Vagina (tissue), 2 donors: ENCODE data around the gene YES1. TPM values are rescaled to one million over a fixed set of nuclear protein-coding genes. Genes with fewer than 3 reads are reported as not detected.

Experiments used
- DNase-seq, 2 donors: peaks; one replicate each; pipeline ENCODE4 v3.0.0-alpha.2; 2017; ENCODE audit errors: extremely low spot score in 2 of 2
- H3K27ac ChIP-seq: fragments of 200-600 bp; sonication (generic); one replicate; pipeline ENCODE4 v1.5.1; 2019
- H3K27me3 ChIP-seq: fragments of 200-600 bp; sonication (generic); one replicate; pipeline ENCODE4 v1.5.1; 2019
- H3K36me3 ChIP-seq, 2 donors: fragments of 200-600 bp; sonication (generic); one replicate each; pipeline ENCODE4 v1.5.1; 2017 to 2019
- H3K4me1 ChIP-seq: fragments of 200-600 bp; sonication (generic); one replicate; pipeline ENCODE4 v1.5.1; 2019
- H3K4me3 ChIP-seq, 2 donors: fragments of 200-600 bp; sonication (generic); 1 replicate in 1 of 2; 2 replicates in 1 of 2; pipeline ENCODE4 v1.5.1; 2016 to 2019
- H3K9me3 ChIP-seq: fragments of 200-600 bp; sonication (generic); one replicate; pipeline ENCODE4 v1.5.1; 2019
- POLR2A ChIP-seq, 2 donors: fragments of 450-650 bp; IDR thresholded peaks; one replicate each; pipeline ENCODE4 v1.6.1; 2017; ENCODE audit warnings: antibody characterized with exemption in 2 of 2, mild to moderate bottlenecking in 2 of 2, moderate library complexity in 2 of 2
- POLR2AphosphoS5 ChIP-seq, 2 donors: sonication (generic); formaldehyde crosslinking; IDR thresholded peaks; one replicate each; pipeline ENCODE4 v1.9.0; 2017; ENCODE audit warnings: antibody characterized with exemption in 2 of 2, mild to moderate bottlenecking in 2 of 2, low read depth in 1 of 2; ENCODE audit not compliant: insufficient read depth in 1 of 2
- intact Hi-C: fragments of 100-400 bp; cut with DNase I; formaldehyde crosslinking; loops from one replicate; pipeline ENCODE4 v1.15.1; 2023
- total RNA-seq: library from RNA; depleted of rRNA; stranded (reverse); fragments of >200 nt; gene quantifications from one replicate; pipeline ENCODE4 v1.2.3, GENCODE V29; 2016
- TF ChIP-seq, protein P1 (sequence below), 3 experiments: fragments of 450-650 bp in 2 of 3; fragments of 200-600 bp in 1 of 3; sonication (generic) in 1 of 3; IDR thresholded peaks; one replicate each; pipeline ENCODE4 v1.5.1; 2017 to 2019; ENCODE audit warnings: antibody characterized with exemption in 3 of 3, mild to moderate bottlenecking in 2 of 3, moderate library complexity in 2 of 3

The YES1 gene
- total RNA-seq, 1 donor from 2014 or later: 92.1 TPM

DNA sequence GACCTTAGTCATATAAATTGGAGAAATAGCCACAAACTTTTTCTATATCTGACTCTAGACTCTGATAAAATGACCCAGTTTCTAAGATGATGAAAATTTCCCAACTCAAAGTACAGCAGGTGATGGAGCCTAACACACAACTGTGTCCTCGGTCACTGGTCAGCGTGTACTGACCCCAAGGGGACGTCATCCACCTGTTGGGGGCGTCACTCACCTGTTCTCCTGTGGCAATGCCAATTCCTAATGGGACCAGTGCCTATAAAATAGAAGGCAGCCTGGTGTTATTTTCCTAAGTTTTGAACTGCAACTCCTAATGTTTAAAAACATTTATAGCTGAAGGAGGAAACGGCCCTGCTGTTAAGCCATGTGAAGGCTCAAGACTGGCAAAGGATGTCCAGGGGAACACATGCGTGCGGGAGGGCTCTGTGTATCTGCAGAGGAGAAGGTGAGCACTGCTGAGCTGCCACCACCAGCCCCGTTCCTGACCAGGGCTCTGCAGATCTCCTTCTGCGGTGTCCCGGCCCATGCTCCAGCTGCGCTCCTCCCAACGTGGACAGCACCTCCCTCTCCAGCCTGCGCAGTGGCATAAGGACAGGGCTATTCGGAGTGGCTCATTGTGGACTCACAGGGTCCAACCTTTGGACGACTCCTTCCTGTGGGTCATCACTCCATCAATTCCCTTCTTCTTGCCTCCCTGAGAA, 133.4 kb downstream of the YES1 start:
- no peaks in the 10 kb centered on the region for H3K4me1 ChIP-seq
- no peak for DNase-seq
- H3K27me3 ChIP-seq: no peaks in the 10 kb centered on the region
- peaks cover 0 to 57% of the 10 kb centered on the region in 2 donors for H3K36me3 ChIP-seq
- H3K9me3 ChIP-seq: no peaks in the 10 kb centered on the region
- no peak overlapping the region for H3K27ac ChIP-seq
- intact Hi-C loops: no loop called here
- H3K4me3 ChIP-seq: no peak overlapping the region
- TF ChIP-seq POLR2A (IDR thresholded peaks at IDR 0.05): no peak
- TF ChIP-seq, protein P1, sequence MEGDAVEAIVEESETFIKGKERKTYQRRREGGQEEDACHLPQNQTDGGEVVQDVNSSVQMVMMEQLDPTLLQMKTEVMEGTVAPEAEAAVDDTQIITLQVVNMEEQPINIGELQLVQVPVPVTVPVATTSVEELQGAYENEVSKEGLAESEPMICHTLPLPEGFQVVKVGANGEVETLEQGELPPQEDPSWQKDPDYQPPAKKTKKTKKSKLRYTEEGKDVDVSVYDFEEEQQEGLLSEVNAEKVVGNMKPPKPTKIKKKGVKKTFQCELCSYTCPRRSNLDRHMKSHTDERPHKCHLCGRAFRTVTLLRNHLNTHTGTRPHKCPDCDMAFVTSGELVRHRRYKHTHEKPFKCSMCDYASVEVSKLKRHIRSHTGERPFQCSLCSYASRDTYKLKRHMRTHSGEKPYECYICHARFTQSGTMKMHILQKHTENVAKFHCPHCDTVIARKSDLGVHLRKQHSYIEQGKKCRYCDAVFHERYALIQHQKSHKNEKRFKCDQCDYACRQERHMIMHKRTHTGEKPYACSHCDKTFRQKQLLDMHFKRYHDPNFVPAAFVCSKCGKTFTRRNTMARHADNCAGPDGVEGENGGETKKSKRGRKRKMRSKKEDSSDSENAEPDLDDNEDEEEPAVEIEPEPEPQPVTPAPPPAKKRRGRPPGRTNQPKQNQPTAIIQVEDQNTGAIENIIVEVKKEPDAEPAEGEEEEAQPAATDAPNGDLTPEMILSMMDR (IDR thresholded peaks at IDR 0.05): no peak
- TF ChIP-seq POLR2AphosphoS5 (IDR thresholded peaks at IDR 0.05; ENCODE audit: insufficient read depth in 1 of 2, low read depth in 1 of 2): no peak

DNA sequence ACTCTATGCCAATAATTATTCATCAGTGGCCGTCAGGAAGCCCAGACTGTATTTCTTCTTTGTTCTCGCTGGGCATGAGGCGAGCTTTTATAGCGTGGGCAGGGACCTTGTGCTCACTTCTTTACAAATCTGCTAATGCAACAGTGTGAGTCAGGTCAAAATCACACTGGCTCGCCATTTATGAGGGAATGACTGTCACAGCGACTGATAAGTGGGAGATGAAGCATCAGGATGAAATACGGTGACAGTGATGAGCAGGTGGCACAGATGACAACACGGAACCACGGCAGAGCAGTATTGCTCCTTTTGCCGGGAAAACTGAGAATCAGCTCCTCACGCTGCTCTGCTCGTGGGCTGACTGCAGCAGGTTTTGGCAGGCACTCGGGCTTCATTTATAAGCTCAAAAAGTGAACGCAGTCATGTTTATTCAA, 134.1 kb downstream of the YES1 start:
- Histone ChIP-seq H3K4me1 (no peaks in the 10 kb centered on the region), H3K27me3 (no peaks in the 10 kb centered on the region), H3K36me3 (peaks cover 0 to 53% of the 10 kb centered on the region in 2 donors), H3K4me3 (no peak overlapping the region), H3K9me3 (no peaks in the 10 kb centered on the region), H3K27ac (no peak overlapping the region)
- TF ChIP-seq, protein P1 (IDR thresholded peaks at IDR 0.05): no peak
- TF ChIP-seq POLR2A (IDR thresholded peaks at IDR 0.05): no peak
- intact Hi-C loops: no loop called here
- no peak for DNase-seq

DNA sequence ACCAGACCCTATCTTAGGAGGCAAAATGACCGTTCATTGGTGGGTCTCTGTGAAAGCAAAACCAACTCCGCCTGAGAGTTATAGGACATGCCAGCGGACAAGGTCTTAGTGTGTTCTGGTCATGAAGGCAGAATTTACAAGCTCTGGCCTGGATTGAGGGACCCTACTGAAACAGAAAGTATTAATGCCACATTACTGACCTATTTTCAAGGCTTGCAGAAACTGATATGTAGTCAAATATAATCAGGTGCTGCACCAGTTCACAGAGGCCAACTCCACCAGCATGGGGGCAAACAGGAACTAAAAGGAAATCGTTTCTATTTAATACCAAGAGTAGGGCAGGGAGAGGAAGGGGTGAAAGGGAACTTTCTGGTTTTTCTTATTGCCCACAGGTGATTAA, 134.9 kb downstream of the YES1 start:
- TF ChIP-seq POLR2AphosphoS5 (IDR thresholded peaks at IDR 0.05; ENCODE audit: insufficient read depth in 1 of 2, low read depth in 1 of 2): no peak
- TF ChIP-seq, protein P1 (IDR thresholded peaks at IDR 0.05): no peak
- TF ChIP-seq POLR2A (IDR thresholded peaks at IDR 0.05): no peak
- H3K27ac ChIP-seq: no peak overlapping the region
- DNase-seq: no peak
- no peaks in the 10 kb centered on the region for H3K27me3 ChIP-seq
- peaks cover 0 to 53% of the 10 kb centered on the region in 2 donors for H3K36me3 ChIP-seq
- H3K4me1 ChIP-seq: no peaks in the 10 kb centered on the region
- intact Hi-C loops: no loop called here
- H3K9me3 ChIP-seq: no peaks in the 10 kb centered on the region
- H3K4me3 ChIP-seq: no peak overlapping the region

DNA sequence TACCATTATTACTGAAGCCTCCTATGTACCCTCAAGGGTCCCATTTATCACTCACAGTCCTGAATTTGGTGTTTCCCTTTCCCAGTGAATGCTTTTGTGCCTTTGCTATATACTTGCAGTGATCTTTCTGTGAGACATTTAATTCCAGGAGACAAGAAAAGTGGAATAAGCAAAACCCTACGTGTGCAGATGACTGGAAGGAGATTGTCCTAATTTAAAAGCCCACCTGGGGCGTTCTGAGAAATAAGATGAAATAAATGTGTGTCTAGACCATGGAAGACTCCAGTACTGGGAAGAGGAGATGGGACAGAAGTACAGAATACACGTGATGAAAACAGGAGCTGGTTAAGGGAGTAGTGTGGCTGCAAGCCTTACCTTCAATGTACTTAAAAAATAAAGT, 135.3 kb downstream of the YES1 start:
- no peaks in the 10 kb centered on the region for H3K27me3 ChIP-seq
- no peak overlapping the region for H3K27ac ChIP-seq
- H3K36me3 ChIP-seq: peaks cover 0 to 53% of the 10 kb centered on the region in 2 donors
- intact Hi-C loops: no loop called here
- H3K9me3 ChIP-seq: no peaks in the 10 kb centered on the region
- no peak for DNase-seq
- no peaks in the 10 kb centered on the region for H3K4me1 ChIP-seq
- no peak for TF ChIP-seq POLR2AphosphoS5 (IDR thresholded peaks at IDR 0.05; ENCODE audit: insufficient read depth in 1 of 2, low read depth in 1 of 2)
- TF ChIP-seq, protein P1 (IDR thresholded peaks at IDR 0.05): no peak
- TF ChIP-seq POLR2A (IDR thresholded peaks at IDR 0.05): no peak
- H3K4me3 ChIP-seq: no peak overlapping the region

DNA sequence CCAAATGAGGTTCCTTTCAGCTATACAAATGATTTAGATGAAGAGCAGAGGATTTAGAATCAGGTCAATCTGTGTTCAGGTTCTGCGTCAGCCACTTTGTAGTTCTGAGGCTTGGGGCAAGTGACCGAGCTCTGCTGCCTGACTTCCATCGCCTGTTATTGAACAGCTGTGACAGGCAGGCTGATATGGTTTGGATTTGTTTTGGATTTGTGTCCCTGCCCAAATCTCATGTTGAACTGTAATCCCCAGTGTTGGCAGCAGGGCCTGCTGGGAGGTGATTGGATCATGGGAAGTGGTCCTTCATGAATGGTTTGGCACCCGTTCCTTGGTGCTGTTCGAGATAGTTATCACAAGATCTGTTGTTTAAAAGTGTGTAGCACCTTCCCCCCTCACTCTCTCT, 136.0 kb downstream of the YES1 start:
- no peak for DNase-seq
- no peak overlapping the region for H3K4me3 ChIP-seq
- peaks cover 0 to 53% of the 10 kb centered on the region in 2 donors for H3K36me3 ChIP-seq

More for the DNA sequence above, 136.0 kb downstream of the YES1 start:
- intact Hi-C loops: no loop called here
- TF ChIP-seq POLR2A (IDR thresholded peaks at IDR 0.05): no peak
- TF ChIP-seq, protein P1 (IDR thresholded peaks at IDR 0.05): no peak
- TF ChIP-seq POLR2AphosphoS5 (IDR thresholded peaks at IDR 0.05; ENCODE audit: insufficient read depth in 1 of 2, low read depth in 1 of 2): no peak
- Histone ChIP-seq H3K4me1 (no peaks in the 10 kb centered on the region), H3K9me3 (no peaks in the 10 kb centered on the region), H3K27me3 (no peaks in the 10 kb centered on the region), H3K27ac (no peak overlapping the region)
